ENCODE results near the gene CORO1A. TPM values are rescaled to one million over a fixed set of nuclear protein-coding genes. Genes with fewer than 3 reads are reported as not detected.
"Not testable (repeated sequence)": the region's sequence is repeated elsewhere in the genome, so short reads cannot be mapped to it uniquely, and the experiment has no call there.

Gene CORO1A
- polyA plus RNA-seq, 1 experiment = 2.9 TPM

- ChIA-PET POLR2A (no interaction called here), CTCF (no interaction called here)
- Histone ChIP-seq H3K4me3 (ENCODE audit: low read depth, low read length) (no peak overlapping the region), H3K9me3 (ENCODE audit: control insufficient read depth, insufficient read depth, low read length) (no peaks in the 10 kb centered on the region; the same call in 1 of the 2 replicates), H3K27me3 (ENCODE audit: control insufficient read depth, insufficient read depth, low read length) (no peaks in the 10 kb centered on the region), H3K27ac (ENCODE audit: low read depth, low read length) (no peak overlapping the region)
- no peak for DNase-seq (ENCODE audit: low read depth, low spot score)
- no peak for TF ChIP-seq CTCF (IDR thresholded peaks at IDR 0.05; ENCODE audit: low read depth, low read length)
Measured at GRCh38 chr16:30155188-30155587, 28.2 kb upstream of the CORO1A start.

- TF ChIP-seq CTCF (IDR thresholded peaks at IDR 0.05; ENCODE audit: low read depth, low read length) = no peak
- H3K9me3 ChIP-seq (ENCODE audit: control insufficient read depth, insufficient read depth, low read length) = no peaks in the 10 kb centered on the region; the same call in 1 of the 2 replicates
- no peaks in the 10 kb centered on the region for H3K27me3 ChIP-seq (ENCODE audit: control insufficient read depth, insufficient read depth, low read length)
- no peak overlapping the region for H3K4me3 ChIP-seq (ENCODE audit: low read depth, low read length)
- ChIA-PET CTCF (interaction anchor here (0.6 kb wide), 1 partner anchor 447 kb away, joined by 3 read pairs; no protein-coding TSS in a partner anchor), POLR2A (no interaction called here)
- no peak for DNase-seq (ENCODE audit: low read depth, low spot score)
- H3K27ac ChIP-seq (ENCODE audit: low read depth, low read length) = no peak overlapping the region
Measured at GRCh38 chr16:30157214-30157613, 26.2 kb upstream of the CORO1A start.

GRCh38 chr16:30163538-30163937 lies 19.9 kb upstream of the CORO1A start:
- Histone ChIP-seq H3K9me3 (ENCODE audit: control insufficient read depth, insufficient read depth, low read length) (no peaks in the 10 kb centered on the region; the same call in 1 of the 2 replicates), H3K4me3 (ENCODE audit: low read depth, low read length) (no peak overlapping the region), H3K27ac (ENCODE audit: low read depth, low read length) (no peak overlapping the region), H3K27me3 (ENCODE audit: control insufficient read depth, insufficient read depth, low read length) (peaks cover 3% of the 10 kb centered on the region)
- TF ChIP-seq CTCF (IDR thresholded peaks at IDR 0.05; ENCODE audit: low read depth, low read length) = no peak
- ChIA-PET POLR2A (interaction anchor here (0.7 kb wide), 1 partner anchor 11 kb away, joined by 3 read pairs; no protein-coding TSS in a partner anchor), CTCF (no interaction called here)
- no peak for DNase-seq (ENCODE audit: low read depth, low spot score)

GRCh38 chr16:30166202-30166902 lies 17.1 kb upstream of the CORO1A start:
- TF ChIP-seq CTCF (IDR thresholded peaks at IDR 0.05; ENCODE audit: low read depth, low read length) = no peak
- Histone ChIP-seq H3K9me3 (ENCODE audit: control insufficient read depth, insufficient read depth, low read length) (no peaks in the 10 kb centered on the region), H3K27ac (ENCODE audit: low read depth, low read length) (no peak overlapping the region), H3K4me3 (ENCODE audit: low read depth, low read length) (no peak overlapping the region), H3K27me3 (ENCODE audit: control insufficient read depth, insufficient read depth, low read length) (peaks cover 3% of the 10 kb centered on the region)
- CTCF ChIA-PET = no interaction called here
- DNase-seq (ENCODE audit: low read depth, low spot score) = no peak
- POLR2A ChIA-PET = interaction anchor here (0.7 kb wide), 1 partner anchor 724 kb away, joined by 3 read pairs; no protein-coding TSS in a partner anchor

- H3K27me3 ChIP-seq (ENCODE audit: control insufficient read depth, insufficient read depth, low read length); H3K9me3 ChIP-seq (ENCODE audit: control insufficient read depth, insufficient read depth, low read length); POLR2A ChIA-PET; H3K27ac ChIP-seq (ENCODE audit: low read depth, low read length); H3K4me3 ChIP-seq (ENCODE audit: low read depth, low read length); DNase-seq (ENCODE audit: low read depth, low spot score); CTCF ChIA-PET: not testable (repeated sequence)
Measured at GRCh38 chr16:30168746-30169145, 14.7 kb upstream of the CORO1A start.

- POLR2A ChIA-PET; H3K27ac ChIP-seq (ENCODE audit: low read depth, low read length); DNase-seq (ENCODE audit: low read depth, low spot score); H3K27me3 ChIP-seq (ENCODE audit: control insufficient read depth, insufficient read depth, low read length); H3K9me3 ChIP-seq (ENCODE audit: control insufficient read depth, insufficient read depth, low read length); H3K4me3 ChIP-seq (ENCODE audit: low read depth, low read length); CTCF ChIA-PET: not testable (repeated sequence)
Measured at GRCh38 chr16:30169416-30169815, 14.0 kb upstream of the CORO1A start.

- H3K4me3 ChIP-seq (ENCODE audit: low read depth, low read length); H3K9me3 ChIP-seq (ENCODE audit: control insufficient read depth, insufficient read depth, low read length); H3K27me3 ChIP-seq (ENCODE audit: control insufficient read depth, insufficient read depth, low read length); CTCF ChIA-PET; DNase-seq (ENCODE audit: low read depth, low spot score); H3K27ac ChIP-seq (ENCODE audit: low read depth, low read length); POLR2A ChIA-PET: not testable (repeated sequence)
Measured at GRCh38 chr16:30170145-30170544, 13.3 kb upstream of the CORO1A start.

Measured in AG04450 (cell line).